GM19328 (cell line): Measurements from ENCODE around the gene TEDC2.
"Not testable (repeated sequence)": the region's sequence is repeated elsewhere in the genome, so short reads cannot be mapped to it uniquely, and the experiment has no call there.

Source experiments
- ATAC-seq: cut with Tn5 transposase; IDR thresholded peaks from one replicate; pipeline ENCODE4 v1.9.1; 2021; ENCODE audit warnings: mild to moderate bottlenecking, moderate library complexity; ENCODE audit not compliant: unreplicated experiment

The TEDC2 gene

GRCh38 chr16:2437032-2437790 is 22.7 kb upstream of the TEDC2 start:
- ATAC-seq = no peak

DNA sequence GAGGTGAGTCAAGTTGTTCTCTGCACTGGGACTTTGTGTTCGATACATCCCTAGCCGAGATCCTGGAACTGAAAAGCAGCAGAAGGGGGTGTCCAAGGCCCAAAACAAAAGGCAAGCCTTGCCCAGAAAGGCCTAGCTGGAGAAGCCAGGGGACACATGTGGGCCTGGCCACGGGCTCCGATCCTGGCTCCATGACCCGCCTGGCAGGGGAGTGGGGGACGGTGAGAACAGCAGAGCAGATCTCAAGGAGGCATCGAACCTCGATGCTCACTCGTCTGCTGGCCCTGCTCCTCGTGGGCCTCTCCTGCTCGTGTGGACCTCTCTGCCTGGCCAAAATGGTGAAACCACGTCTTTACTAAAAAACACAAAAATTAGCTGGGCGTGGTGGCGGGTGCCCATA is 21.8 kb upstream of the TEDC2 start:
- ATAC-seq = no peak

DNA sequence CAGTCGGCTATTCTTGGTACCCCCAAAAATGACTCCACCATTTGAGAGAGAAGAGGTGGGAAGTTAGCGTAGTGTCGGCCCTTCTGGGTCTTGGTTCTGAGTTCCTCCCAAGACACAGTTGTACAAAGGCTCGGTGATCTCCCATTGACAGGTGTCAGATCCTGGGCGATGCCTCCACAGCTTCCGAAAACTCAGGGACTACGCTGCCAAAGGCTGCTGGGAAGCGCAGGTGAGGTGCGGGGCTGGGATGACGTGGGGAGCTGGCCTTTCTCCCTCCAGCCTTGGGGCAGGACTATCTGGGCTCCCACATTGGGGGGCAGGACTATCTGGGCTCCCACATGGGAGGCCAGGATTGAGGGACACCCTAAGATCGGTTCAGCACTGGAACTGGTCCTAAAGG is 20.3 kb upstream of the TEDC2 start:
- no peak for ATAC-seq

DNA sequence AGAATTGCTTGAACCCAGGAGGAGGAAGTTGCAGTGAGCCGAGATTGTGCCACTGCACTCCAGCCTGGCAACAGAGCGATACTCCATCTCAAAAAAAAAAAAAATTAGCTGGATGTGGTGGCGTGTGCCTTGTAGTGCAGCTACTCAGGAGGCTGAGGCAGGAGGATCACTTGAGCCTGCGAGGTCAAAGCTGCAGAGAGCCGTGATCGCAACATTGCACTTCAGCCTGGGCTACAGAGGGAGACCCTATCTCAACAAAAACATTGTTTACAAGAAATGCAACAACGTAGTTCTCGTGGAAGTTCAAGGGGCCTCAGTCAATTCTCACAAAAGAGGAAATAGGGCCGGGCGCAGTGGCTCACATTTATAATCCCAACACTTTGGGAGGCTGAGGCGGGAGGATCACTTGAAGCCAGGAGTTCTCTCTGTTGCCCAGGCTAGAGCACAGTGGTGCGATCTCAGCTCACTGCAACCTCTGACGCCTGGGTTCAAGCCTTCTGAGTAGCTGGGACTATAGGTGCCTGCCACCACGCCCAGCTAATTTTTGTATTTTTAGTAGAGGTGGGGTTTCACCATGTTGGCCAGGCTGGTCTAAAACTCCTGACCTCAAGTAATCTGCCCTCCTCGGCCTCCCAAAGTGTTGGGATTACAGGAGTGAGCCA is 18.6 kb upstream of the TEDC2 start:
- ATAC-seq = not testable (repeated sequence)

GRCh38 chr16:2443555-2443954 is 16.4 kb upstream of the TEDC2 start:
- ATAC-seq = no peak

GRCh38 chr16:2447920-2448583 is 11.9 kb upstream of the TEDC2 start:
- ATAC-seq = no peak

DNA sequence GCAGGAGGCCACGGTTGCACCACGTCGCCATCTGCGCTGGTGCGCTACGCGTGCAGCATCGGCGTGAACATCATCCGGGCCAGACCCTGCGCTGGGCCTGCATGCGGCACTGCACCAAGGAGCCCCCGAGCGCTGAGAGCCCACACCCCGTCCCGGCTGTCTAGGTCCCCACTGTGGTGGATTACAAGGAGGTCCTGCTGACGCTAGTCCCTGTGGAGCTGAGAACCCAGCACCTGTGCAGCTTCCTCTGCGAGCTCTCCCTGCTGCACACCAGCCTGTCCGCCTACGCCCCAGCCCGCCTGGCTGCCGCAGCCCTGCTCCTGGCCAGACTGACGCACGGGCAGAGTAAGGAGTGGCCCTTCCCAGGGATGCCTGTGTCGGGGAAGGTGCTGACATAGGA is 10.8 kb upstream of the TEDC2 start:
- no peak for ATAC-seq

DNA sequence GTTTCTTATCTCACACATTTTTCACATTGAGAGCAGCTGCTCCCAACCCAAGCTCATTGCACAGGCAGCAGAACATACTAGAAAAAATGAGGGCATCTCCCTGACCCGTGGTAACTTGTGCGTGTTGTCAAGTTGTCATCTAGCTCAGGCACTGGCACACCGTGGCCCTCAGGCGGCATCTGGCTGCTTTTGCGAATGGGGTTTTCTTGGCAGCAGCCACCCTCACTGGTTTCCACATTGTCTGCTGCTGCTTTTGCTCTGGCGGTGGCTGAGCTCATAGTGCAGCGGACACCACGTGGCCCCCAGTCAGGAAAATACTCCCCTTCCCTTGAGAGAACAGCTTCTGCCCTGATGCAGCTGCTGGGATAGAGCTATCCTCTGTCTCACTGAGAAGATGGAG is 9.4 kb upstream of the TEDC2 start:
- ATAC-seq = no peak

DNA sequence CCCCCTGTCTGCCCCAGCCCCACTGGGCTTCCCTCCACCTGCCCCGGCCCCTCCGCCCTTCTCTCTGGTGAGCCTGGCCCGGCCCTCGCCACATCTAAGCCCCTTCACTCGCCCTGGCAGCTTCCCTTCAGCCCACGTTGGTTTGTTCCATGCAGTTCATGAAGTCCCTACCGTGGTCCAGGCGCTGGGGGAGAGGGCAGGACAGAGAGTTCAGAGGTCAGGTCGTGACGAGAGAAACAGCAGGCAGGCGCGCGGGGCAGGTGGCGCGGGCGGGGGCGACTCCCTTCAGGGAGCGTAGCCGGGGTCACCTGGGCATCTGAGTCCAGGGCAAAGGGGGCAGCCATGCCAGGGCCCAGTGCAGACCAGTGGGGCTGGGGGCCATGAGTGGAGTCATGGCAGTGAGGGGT is 8.9 kb upstream of the TEDC2 start:
- no peak for ATAC-seq

GRCh38 chr16:2451851-2452320 is 8.0 kb upstream of the TEDC2 start:
- ATAC-seq = no peak

- no peak for ATAC-seq
Observed at GRCh38 chr16:2452650-2453049, 7.3 kb upstream of the TEDC2 start.

GRCh38 chr16:2455081-2455845 is 4.6 kb upstream of the TEDC2 start:
- ATAC-seq = no peak

DNA sequence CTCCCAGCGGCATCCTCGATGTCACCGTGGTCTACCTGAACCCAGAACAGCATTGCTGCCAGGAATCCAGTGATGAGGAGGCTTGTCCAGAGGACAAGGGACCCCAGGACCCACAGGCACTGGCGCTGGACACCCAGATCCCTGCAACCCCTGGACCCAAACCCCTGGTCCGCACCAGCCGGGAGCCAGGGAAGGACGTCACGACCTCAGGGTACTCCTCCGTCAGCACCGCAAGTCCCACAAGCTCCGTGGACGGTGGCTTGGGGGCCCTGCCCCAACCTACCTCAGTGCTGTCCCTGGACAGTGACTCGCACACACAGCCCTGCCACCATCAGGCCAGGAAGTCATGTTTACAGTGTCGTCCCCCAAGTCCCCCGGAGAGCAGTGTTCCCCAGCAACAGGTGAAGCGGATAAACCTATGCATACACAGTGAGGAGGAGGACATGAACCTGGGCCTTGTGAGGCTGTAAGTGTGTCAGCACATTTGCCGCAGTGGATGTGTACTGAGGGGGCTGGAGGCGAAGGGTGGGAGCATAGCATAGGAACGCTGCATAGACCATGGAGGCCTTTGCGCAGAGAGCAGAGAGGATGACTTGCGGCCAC is 3.3 kb upstream of the TEDC2 start:
- no peak for ATAC-seq

- no peak for ATAC-seq
Observed at GRCh38 chr16:2457267-2457666, 2.6 kb upstream of the TEDC2 start.

DNA sequence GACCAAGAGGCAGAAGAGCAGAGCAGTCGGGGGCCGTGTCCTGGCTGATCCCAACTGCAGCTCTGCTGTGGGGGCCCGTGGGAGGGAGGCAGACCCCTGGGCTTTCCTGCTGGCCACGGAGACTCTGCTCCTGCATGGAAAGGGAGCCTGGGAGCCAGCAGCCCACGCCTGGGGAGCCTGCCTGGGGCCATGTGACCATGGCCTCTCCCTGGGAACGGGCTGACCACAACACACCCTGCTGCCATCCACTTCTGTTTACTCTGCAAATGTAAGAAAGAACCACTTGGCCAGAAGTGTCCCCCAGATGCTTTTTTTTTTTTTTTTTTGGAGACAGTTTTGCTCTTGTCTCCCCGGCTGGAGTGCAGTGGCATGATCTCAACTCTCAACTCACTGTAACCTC is 2.0 kb upstream of the TEDC2 start:
- ATAC-seq = no peak

GRCh38 chr16:2458887-2459646 is 842 bp upstream of the TEDC2 start:
- no peak for ATAC-seq

GRCh38 chr16:2460391-2460713 is 443 bp downstream of the TEDC2 start:
- no peak for ATAC-seq

- ATAC-seq = no peak
Observed at GRCh38 chr16:2460916-2461315, 1.0 kb downstream of the TEDC2 start.

DNA sequence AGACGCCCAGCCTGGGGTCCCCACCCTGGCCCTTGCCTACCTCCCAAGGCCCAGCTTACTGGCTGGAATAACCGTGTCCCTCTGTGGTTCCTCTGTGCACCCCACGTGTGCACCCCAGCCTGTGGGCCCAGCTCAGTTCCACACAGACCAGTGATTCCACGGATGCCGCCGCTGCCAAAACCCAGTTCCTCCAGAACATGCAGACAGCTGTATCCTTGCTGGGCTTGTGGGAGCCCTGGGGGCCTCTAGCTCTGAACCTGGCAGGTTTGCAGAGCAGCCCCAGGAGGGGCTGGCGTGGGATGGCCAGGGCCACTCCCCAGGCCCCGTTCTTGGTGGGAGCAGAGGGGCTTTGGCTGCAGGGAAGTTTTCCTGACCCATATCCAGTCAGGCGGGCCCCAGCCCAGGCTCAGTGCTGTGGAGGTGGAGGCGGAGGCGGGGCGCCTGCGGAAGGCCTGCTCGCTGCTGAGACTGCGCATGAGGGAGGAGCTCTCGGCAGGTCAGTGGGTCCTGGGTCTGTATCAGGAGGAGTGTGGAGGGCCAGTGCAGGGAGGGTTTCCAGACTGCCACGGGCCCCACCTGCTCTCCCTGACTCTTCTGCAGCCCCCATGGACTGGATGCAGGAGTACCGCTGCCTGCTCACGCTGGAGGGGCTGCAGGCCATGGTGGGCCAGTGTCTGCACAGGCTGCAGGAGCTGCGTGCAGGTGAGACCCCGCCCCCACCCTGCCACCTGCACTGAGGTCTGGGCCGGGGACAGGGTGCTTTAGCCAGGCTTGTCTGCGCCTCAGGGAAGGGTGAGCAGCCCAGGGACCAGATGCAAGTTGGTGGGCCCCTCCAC is 2.3 kb downstream of the TEDC2 start:
- ATAC-seq = no peak
